Measurements from ENCODE around the gene SMPD3. TPM values are rescaled to one million over a fixed set of nuclear protein-coding genes. Genes with fewer than 3 reads are reported as not detected.

SMPD3 gene
- total RNA-seq, 1 experiment from 2014 or later: 0.89 TPM

DNA sequence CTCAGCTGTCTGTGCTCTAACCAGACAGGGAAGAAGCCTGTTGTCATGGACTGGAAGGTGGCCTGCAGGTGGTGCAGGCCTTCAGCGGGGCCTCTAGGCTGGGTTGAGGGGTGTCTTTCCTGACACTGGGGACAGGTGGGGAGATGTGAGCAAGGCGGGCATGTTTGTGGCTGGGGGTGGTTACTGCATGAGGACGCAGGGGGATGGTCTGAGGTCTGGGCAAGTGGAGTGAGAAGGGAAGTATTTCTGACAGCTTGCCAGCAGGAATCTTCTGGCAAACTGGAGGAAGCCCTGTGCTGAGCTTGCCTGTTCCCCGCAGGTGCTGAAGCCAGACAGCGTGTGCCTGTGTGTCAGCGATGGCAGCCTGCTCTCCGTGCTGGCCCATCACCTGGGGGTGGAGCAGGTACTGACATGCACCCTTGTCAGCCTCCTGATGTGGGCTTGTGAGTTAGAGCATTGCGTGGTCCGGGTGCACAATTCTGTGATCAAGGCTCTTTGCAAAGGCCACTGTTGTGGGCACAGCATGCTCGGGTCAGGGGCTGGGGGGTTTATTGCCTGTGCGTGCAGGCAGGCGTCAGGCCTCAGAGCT is 101.3 kb downstream of the SMPD3 start:
- CTCF ChIA-PET: no interaction called here
- Histone ChIP-seq H3K4me2 (ENCODE audit: low read length) (no peak overlapping the region), H3K36me3 (ENCODE audit: control insufficient read depth in 1 of 2, insufficient read depth in 2 of 2, low read length in 2 of 2) (peaks cover 21 to 34% of the 10 kb centered on the region in 2 experiments; a peak in 3 of 4 replicates), H3K27ac (ENCODE audit: low read depth, low read length) (no peak overlapping the region), H3K79me2 (ENCODE audit: insufficient read depth, low read length) (no peaks in the 10 kb centered on the region), H3K9me2 (ENCODE audit: insufficient read depth) (no peaks in the 10 kb centered on the region), H2AFZ (ENCODE audit: low read depth, low read length, poor library complexity, severe bottlenecking) (no peak overlapping the region), H3K4me1 (ENCODE audit: control insufficient read depth in 1 of 2, insufficient read depth in 2 of 2, low read length in 2 of 2) (no peaks in the 10 kb centered on the region), H4K20me1 (ENCODE audit: insufficient read depth) (no peaks in the 10 kb centered on the region), H3K9me3 (ENCODE audit: control insufficient read depth in 1 of 2, insufficient read depth in 1 of 2, low read depth in 1 of 2, low read length in 2 of 2) (no peaks in the 10 kb centered on the region), H3K9ac (ENCODE audit: low read length) (no peak overlapping the region), H3K4me3 (replicated peaks in 1 of 2; ENCODE audit: low read depth in 1 of 2, low read length in 2 of 2) (no peak overlapping the region), H3K27me3 (ENCODE audit: insufficient read depth, low read length) (no peaks in the 10 kb centered on the region)
- DNase-seq (ENCODE audit: low read depth, low spot score) (no peak), ATAC-seq (no peak)
- TF ChIP-seq SP1 (IDR thresholded peaks at IDR 0.05; ENCODE audit: low read depth): no peak
- RAD21 ChIA-PET (ENCODE audit: low non-redundant PET in 1 of 2, low total read pairs in 2 of 2, uncharacterized antibody in 2 of 2, unreplicated experiment in 2 of 2): no interaction called here
- no TSS peak for BruUV-seq (replicated peaks)
- intact Hi-C loops (cut with micrococcal nuclease): no loop called here
- POLR2A ChIA-PET: no interaction called here

DNA sequence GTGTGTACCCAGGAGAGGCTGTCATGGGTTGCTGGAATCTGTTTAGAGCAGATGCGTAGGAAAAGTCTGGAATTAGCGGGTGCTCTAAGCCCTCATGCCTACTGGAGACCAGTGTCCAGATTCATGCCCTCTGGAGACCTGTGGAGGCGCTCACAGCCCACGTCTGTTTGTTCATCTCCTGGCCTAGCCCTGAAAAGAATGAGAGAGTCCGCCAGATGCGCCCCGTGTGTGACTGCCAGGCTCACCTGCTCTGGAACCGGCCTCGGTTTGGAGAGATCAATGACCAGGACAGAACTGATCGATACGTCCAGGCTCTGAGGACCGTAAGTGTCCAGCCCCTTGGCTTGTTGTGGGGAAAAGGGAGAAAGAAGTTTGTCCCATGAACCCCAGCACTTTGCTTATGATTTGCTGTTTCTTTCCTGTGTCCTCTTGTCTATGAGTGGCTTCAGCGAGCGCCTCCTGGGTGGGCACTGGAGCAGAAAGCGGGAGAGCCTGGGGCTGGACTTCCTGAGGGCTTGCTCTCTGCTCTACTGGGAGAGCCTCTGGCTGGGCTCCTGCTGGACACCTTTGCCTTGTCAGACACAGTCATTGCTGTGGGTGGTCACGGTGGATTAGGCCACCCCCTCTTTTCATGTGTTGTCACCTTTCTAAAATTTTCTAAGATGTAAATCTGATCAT is 102.2 kb downstream of the SMPD3 start:
- intact Hi-C loops (cut with micrococcal nuclease): no loop called here
- Histone ChIP-seq H3K27ac (ENCODE audit: low read depth, low read length) (no peak overlapping the region), H3K9me3 (ENCODE audit: control insufficient read depth in 1 of 2, insufficient read depth in 1 of 2, low read depth in 1 of 2, low read length in 2 of 2) (no peaks in the 10 kb centered on the region), H3K4me3 (replicated peaks in 1 of 2; ENCODE audit: low read depth in 1 of 2, low read length in 2 of 2) (no peak overlapping the region), H2AFZ (ENCODE audit: low read depth, low read length, poor library complexity, severe bottlenecking) (no peak overlapping the region), H4K20me1 (ENCODE audit: insufficient read depth) (no peaks in the 10 kb centered on the region), H3K36me3 (ENCODE audit: control insufficient read depth in 1 of 2, insufficient read depth in 2 of 2, low read length in 2 of 2) (peaks cover 24 to 34% of the 10 kb centered on the region in 2 experiments; a peak in 3 of 4 replicates), H3K9ac (ENCODE audit: low read length) (no peak overlapping the region), H3K79me2 (ENCODE audit: insufficient read depth, low read length) (no peaks in the 10 kb centered on the region), H3K4me2 (ENCODE audit: low read length) (no peak overlapping the region), H3K9me2 (ENCODE audit: insufficient read depth) (no peaks in the 10 kb centered on the region), H3K4me1 (ENCODE audit: control insufficient read depth in 1 of 2, insufficient read depth in 2 of 2, low read length in 2 of 2) (no peaks in the 10 kb centered on the region), H3K27me3 (ENCODE audit: insufficient read depth, low read length) (no peaks in the 10 kb centered on the region)
- DNase-seq (ENCODE audit: low read depth, low spot score) (no peak), ATAC-seq (no peak)
- CTCF ChIA-PET: no interaction called here
- RAD21 ChIA-PET (ENCODE audit: low non-redundant PET in 1 of 2, low total read pairs in 2 of 2, uncharacterized antibody in 2 of 2, unreplicated experiment in 2 of 2): no interaction called here
- BruUV-seq (replicated peaks): no TSS peak
- POLR2A ChIA-PET: no interaction called here
- TF ChIP-seq YY1 (IDR thresholded peaks at IDR 0.05; ENCODE audit: extremely low read depth, insufficient replicate concordance, low read depth, low read length) (no peak), CEBPB (IDR thresholded peaks at IDR 0.05; ENCODE audit: low read depth) (no peak), POLR2AphosphoS5 (IDR thresholded peaks at IDR 0.05; ENCODE audit: low read depth, low read length) (no peak), JUND (IDR thresholded peaks at IDR 0.05) (no peak), CBX3 (IDR thresholded peaks at IDR 0.05; ENCODE audit: low read depth) (no peak), EZH2 (IDR thresholded peaks at IDR 0.05) (no peak), SP1 (IDR thresholded peaks at IDR 0.05; ENCODE audit: low read depth) (no peak), SIN3A (IDR thresholded peaks at IDR 0.05; ENCODE audit: low read depth) (no peak), TCF7L2 (IDR thresholded peaks at IDR 0.05; ENCODE audit: borderline replicate concordance, extremely low read depth, insufficient read depth, insufficient read length) (no peak), RAD21 (IDR thresholded peaks at IDR 0.05; ENCODE audit: low read depth) (no peak), EZH2phosphoT487 (IDR thresholded peaks at IDR 0.05; ENCODE audit: borderline replicate concordance) (no peak), ZNF274 (IDR thresholded peaks at IDR 0.05; ENCODE audit: low read depth, low read length) (no peak), FOSL1 (IDR thresholded peaks at IDR 0.05; ENCODE audit: low read depth) (no peak), ZFX (IDR thresholded peaks at IDR 0.05) (no peak)
- TF ChIP-seq, protein P1, sequence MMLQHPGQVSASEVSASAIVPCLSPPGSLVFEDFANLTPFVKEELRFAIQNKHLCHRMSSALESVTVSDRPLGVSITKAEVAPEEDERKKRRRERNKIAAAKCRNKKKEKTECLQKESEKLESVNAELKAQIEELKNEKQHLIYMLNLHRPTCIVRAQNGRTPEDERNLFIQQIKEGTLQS (IDR thresholded peaks at IDR 0.05): no peak
- TF ChIP-seq, protein P2, sequence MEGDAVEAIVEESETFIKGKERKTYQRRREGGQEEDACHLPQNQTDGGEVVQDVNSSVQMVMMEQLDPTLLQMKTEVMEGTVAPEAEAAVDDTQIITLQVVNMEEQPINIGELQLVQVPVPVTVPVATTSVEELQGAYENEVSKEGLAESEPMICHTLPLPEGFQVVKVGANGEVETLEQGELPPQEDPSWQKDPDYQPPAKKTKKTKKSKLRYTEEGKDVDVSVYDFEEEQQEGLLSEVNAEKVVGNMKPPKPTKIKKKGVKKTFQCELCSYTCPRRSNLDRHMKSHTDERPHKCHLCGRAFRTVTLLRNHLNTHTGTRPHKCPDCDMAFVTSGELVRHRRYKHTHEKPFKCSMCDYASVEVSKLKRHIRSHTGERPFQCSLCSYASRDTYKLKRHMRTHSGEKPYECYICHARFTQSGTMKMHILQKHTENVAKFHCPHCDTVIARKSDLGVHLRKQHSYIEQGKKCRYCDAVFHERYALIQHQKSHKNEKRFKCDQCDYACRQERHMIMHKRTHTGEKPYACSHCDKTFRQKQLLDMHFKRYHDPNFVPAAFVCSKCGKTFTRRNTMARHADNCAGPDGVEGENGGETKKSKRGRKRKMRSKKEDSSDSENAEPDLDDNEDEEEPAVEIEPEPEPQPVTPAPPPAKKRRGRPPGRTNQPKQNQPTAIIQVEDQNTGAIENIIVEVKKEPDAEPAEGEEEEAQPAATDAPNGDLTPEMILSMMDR (IDR thresholded peaks at IDR 0.05 in 2 of 3, conservative IDR thresholded peaks at IDR 0.05 in 1 of 3; ENCODE audit: borderline replicate concordance in 1 of 3, insufficient read depth in 1 of 3, low read depth in 2 of 3, low read length in 2 of 3): no peak
- TF ChIP-seq, protein P3, sequence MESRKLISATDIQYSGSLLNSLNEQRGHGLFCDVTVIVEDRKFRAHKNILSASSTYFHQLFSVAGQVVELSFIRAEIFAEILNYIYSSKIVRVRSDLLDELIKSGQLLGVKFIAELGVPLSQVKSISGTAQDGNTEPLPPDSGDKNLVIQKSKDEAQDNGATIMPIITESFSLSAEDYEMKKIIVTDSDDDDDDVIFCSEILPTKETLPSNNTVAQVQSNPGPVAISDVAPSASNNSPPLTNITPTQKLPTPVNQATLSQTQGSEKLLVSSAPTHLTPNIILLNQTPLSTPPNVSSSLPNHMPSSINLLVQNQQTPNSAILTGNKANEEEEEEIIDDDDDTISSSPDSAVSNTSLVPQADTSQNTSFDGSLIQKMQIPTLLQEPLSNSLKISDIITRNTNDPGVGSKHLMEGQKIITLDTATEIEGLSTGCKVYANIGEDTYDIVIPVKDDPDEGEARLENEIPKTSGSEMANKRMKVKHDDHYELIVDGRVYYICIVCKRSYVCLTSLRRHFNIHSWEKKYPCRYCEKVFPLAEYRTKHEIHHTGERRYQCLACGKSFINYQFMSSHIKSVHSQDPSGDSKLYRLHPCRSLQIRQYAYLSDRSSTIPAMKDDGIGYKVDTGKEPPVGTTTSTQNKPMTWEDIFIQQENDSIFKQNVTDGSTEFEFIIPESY (IDR thresholded peaks at IDR 0.05; ENCODE audit: extremely low read depth, insufficient replicate concordance, low read length): no peak

Measured in HCT116 (cell line).